Daoy (cell line): ENCODE data around the gene SLC40A1. TPM values are rescaled to one million over a fixed set of nuclear protein-coding genes. Genes with fewer than 3 reads are reported as not detected.
"Not testable (repeated sequence)": the region's sequence is repeated elsewhere in the genome, so short reads cannot be mapped to it uniquely, and the experiment has no call there.

Source experiments
- DNase-seq: peaks from one replicate; pipeline ENCODE4 v3.0.0-alpha.2; 2015; ENCODE audit warnings: low read depth
- total RNA-seq: library from RNA; depleted of rRNA; stranded (reverse); fragments of >200 nt; shearing (Covaris generic); gene quantifications from 2 replicates; pipeline ENCODE4 v1.2.3, GENCODE V29; 2014; rRNA removed

SLC40A1 gene, protein sequence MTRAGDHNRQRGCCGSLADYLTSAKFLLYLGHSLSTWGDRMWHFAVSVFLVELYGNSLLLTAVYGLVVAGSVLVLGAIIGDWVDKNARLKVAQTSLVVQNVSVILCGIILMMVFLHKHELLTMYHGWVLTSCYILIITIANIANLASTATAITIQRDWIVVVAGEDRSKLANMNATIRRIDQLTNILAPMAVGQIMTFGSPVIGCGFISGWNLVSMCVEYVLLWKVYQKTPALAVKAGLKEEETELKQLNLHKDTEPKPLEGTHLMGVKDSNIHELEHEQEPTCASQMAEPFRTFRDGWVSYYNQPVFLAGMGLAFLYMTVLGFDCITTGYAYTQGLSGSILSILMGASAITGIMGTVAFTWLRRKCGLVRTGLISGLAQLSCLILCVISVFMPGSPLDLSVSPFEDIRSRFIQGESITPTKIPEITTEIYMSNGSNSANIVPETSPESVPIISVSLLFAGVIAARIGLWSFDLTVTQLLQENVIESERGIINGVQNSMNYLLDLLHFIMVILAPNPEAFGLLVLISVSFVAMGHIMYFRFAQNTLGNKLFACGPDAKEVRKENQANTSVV
- total RNA-seq, result 2.3 and 5.6 TPM in 2 replicates

DNA sequence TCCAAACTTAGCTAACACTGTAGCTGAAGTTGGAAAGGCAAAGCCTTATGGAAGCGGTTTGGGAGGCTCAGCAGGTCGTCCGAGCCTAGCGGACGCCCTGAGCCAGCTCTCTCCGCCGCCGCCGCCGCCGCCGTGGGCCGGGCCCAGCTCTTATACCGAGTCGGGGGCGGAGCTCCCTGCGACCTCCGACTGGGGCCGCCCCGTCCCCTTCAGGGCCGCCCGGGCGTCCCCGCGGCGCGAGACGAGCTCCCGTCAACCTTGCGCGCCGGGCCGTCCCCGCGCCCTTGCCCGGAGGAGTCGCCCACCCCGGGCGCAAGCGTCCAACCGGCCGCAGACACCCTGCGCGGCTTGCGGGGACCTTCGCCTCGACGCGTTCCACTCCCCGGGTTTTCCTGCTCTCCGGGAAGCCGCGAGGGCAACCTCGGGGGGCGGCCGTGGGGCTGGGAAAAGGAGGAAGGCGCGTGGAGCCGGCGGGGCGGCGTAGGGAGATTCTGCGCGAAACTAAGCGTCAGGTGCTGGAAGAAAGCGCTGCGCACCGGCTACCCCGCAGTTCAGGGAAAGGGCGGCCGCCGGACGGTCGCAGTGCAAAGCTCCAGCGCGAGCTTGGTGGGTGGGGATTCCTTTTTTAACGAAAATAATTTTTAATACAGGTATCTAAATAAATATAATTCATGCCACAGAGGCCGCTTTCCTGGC is at the start of gene SLC40A1:
Gene SLC40A1, minus strand, starts transcription at position 129 of the 696 bp plus-strand sequence. CDS start 326 bp downstream, outside the sequence.
- DNase-seq, result peak; percentile 72

DNA sequence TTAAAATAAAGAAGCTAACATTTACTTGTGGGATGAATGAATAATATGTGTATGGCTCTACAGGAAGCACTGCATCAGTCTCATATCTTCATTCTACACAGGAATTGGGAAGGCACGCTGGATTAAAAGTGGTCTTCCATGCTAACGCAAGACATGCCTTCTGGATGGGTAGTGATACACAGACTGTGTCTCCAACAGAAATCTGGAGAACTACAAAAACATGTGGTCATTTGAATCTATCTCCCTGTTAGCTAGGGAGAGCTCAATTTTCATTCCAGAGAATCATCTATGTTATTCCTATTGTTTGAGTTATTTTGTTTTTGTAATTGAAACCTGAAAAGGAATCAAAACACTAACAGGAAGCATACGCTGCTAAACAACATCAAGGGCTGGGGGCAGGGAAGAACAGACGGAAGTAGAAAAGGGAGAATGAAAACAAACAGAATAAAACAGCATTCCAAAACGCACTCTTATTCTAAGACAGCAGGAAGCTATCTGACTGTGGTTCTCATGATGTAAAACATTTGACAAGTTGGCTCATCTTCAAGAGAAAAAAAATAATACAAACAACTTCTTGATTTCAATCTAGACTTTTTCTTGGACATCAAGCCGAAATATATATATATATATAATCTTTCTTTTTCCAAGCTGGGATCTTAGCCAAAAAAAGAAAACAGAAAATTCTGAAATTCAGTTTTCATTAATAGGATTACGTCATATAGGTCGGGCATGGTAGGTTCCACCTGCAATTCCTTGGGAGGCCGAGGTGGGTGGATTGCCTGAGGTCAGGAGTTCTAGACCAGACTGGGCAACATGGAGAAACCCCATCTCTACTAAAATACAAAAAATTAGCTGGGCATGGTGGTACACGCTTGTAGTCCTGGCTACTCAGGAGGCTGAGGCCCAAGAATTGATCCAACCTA is 49.2 kb upstream of the SLC40A1 start:
- no peak for DNase-seq

DNA sequence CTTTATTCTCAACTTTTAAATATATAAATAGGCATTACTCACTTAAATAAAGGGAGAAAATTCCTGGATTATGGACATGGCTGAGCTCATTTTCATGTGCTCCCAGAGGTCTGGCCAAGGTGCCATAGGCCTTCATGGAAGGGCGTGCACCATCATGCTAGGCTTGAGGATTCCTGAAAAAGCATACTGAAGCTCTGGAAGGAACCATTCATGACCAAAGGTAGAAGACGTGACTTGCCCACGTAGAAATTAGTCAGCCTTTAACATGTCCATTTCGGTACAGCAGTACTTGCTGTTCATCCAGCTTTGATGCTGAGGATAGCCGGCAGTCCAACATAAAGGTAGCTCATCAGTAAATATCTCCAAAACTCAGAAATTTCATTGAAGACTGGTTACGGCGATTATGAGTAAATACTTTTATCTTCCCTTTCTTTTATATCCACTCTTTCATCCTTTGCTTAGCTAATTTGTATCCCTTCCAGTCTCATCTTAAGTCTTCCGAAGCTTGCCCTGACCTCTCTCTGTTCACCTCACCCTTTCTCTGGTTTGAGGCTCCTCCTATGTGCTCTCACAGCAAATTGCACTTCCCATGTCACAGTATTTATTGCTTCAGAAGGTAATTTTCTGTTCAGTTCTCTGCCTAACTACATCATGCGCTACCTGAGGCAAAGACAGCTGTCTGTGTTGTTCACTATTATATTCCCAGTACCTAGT is 48.4 kb upstream of the SLC40A1 start:
- DNase-seq, result no peak

DNA sequence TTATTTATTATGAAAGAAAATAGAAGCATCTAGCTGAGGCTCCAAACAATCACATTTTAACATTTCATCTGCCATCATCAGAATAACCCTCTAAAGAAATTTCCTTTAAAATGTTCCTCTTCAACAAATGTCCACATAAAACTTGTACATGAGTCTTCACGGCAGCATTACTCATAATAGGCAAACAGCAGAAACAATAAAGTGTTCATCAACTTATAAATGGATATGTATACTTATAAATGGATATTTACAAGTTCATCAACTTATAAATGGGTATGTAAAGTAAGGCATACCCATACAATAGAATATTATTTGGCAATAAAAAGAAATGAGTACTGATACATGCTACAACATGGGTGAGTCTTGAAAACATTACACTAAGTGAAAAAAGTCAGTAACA is 47.2 kb upstream of the SLC40A1 start:
- DNase-seq, result no peak

DNA sequence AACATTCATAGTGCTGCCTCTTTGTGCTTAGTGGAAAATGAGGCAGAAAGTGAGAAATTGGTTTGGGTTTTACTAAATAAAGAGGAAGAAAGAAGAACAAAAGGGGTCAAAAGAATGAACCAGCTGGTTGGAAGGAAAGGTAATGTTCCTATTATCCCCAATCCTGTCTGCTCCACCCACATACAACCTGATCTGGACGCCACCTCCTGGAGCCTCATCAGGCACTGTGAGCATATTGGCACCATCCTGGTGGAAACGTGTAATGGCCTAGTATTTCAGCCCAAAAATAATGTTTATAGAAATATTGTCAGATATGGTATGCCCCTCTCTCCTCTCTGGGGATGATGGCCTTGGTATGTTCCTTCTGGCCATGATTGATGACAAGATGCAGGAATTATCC is 45.0 kb upstream of the SLC40A1 start:
- no peak for DNase-seq

DNA sequence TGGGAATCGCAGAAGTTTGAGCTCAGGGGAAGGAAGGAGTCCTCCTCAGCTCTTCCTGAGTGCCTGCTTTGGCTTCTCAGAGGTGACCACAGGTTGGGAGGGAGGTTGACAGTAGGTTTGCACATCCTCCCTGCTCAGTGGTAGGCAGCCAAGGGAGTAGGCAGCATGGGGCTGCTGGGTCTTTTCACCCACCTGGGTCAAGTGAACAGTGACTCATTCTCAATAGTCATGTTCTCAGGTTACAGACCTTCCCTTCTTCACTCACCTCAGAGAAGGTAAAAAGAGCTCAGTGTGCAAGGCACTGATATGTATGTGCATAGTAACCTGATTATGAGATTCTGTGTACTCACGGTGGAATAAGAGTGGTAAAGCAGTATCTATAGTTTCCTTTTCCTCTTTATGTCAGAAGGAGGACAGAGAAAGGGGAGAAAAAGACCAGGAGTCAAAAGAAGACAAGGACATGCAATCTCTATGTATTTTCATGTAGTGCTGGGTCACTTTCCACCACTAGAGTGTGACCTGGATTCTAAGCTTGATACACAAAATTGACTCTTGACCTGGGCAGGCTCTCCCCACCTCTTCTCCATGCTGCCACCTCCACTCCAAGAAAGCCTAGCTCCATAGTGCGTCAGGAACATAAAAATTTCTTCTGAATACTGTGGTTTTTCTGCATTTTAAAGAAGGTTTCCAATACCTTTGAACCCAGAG is 44.2 kb upstream of the SLC40A1 start:
- no peak for DNase-seq

DNA sequence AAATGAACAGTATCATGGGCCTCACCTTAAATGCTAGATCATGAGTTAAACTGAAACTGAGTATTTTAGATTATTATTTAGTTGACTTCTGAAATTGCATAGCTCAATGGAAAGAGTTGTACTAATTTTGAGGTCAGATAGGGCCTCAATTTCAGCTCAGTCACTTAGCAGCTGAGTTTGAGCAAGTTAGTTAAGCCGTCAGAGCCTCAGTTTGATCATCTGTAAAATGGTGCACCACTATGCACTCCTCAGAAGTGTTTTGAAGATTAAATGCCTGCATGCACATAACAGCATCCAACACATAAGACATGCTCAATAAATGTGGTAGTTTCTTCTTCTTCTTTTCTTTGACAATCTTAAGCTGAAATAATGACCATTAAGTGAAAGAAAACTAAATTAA is 42.5 kb upstream of the SLC40A1 start:
- DNase-seq, result no peak

DNA sequence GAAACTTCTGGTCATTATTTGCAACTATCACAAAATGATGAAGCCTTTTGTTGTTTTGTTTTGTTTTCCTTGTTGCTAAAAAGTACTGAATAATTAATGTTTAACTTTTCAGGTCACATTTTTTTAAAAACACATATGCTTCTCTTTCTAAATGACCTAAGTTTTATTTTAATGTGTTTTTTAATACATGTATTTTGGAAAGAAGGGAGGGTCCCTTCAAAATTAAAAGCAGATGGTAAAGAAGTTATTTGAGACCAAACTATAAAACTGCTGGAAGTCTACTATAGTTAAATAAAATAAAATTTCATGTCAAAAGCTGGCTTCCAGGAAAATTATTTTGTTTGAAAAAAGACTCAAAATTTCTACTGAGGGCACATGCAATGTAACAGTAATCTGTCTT is 41.2 kb upstream of the SLC40A1 start:
- no peak for DNase-seq

DNA sequence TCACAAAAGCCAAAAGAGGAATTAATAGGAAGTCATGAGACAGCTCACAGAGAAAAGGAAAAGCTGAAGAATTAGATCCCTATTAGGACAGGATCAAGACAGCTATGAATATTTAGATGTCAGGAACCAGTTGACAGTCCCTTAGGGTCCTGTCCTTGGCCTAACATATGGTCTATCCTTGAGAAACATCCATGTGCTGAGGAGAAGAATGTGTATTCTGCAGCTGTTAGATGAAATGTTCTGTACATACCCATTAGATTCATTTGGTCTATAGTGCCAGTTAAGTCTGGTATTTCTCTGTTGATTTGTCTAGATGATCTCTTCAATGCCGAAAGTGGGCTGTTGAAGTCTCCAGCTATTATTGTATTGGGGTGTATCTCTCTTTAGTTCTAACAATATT is 37.6 kb upstream of the SLC40A1 start:
- no peak for DNase-seq

DNA sequence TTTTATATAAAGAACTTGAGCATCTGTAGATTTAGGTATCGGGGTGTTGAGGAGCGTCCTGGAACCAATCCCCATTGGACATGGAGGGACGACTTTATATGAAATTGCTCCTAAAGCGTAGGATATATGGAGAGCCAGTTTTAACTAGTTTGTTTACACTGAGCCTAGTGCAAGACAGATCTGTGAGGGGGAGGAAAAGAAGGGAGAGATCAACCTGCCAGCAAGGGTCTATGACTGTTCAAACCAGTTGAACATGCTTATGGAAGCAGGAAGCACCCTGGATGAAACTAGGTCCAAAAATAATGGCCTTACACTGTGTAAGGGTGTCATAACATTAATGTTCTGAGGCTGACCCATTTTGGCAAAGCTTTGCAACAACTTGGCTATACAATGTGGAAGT is 34.0 kb upstream of the SLC40A1 start:
- no peak for DNase-seq

DNA sequence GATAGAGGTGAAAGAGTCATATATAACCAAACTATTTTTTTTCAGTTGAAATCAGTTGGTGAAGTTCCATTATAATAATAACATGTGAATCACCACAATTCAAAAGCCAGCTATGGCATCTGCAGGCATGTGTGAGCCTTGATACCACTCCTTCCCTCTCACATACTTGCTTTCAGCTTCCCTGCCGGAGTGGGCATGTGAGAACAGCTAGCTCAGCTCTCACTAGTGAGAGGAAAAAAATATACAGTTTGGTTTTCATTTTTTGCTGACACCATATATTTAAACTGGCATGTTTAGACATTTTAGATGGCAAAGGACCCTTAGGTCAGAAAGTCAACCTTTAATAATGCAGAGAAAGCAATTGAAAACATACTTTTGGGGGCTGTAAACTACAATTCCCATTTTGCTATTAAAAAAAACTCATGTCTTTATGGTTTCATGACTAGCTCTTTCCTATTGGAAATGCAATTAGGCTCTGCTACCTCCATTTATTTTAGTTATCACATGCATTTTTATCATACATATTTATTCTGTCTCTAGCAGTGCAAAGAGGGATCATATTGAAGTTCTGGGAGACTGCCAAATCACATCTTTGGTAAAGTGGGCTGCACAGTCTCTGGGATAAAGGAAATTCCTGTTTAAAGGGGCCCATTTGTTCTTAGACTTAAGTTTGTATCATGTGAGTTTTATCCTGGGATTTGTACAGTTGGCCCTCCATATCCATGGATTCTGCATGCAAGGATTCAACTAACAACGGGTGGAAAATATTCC is 33.2 kb upstream of the SLC40A1 start:
- DNase-seq, result peak; percentile 56

DNA sequence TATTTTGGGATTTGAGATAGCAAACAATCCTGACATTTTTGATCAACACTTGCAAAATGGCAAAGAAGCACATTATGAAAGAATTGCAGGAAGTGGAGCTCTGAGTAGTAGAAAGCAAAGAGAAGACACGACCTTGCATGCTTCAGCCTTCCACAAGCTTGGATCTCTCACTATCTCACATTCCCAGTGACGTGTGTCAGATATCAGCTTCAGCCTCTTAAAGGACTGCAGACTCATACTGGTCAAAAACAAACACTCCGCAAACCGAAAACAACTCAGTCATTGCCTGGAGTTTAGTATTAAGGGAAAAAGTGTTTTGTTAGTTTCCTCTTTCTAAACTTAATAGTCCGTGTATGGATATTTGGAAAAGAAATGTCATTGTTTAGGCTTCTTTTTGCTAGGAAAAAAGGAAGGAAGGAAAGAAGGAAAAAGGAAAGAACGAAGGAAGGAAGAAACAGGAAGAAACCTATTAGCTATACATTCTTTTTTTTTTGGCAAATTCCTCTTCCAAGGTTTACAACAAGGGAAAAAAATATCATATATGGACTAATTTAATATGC is 32.6 kb upstream of the SLC40A1 start:
- DNase-seq, result peak; percentile 72

DNA sequence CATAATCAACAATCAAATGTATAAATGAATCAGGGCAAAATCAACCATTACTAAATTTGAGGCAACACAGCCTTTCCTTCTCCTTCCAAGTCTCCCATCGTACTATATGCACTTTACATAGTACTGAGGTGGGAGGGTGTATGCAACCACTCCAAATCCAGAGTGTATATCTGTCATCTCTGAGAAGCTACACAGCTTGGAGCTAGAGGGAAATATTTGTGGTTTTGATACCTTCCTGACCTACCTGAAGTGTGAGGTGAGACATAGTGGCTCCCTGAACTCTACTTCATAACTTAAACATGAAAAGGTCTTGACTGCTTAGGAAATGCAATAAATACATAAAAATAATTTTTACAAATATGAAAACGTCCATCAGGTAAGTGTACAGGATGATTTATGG is 30.1 kb upstream of the SLC40A1 start:
- DNase-seq, result no peak

DNA sequence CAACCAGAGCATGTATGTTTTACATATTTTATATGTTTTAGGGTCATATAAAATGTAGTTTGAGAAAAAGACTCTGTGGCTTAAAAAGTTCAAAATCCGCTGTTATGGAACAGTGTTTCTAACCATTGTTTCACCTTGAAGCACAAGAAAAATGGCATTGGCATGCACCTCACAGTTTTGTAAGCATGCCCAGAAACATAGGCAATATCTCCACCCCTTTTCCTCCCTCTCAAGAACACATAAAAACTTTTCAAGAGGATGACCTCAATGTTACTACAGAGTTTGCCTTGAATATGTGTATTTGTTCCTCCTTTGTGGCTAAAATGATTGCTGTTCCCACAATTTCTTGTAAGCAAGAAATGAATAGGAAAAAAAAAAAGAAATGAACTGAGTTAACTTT is 29.3 kb upstream of the SLC40A1 start:
- no peak for DNase-seq

DNA sequence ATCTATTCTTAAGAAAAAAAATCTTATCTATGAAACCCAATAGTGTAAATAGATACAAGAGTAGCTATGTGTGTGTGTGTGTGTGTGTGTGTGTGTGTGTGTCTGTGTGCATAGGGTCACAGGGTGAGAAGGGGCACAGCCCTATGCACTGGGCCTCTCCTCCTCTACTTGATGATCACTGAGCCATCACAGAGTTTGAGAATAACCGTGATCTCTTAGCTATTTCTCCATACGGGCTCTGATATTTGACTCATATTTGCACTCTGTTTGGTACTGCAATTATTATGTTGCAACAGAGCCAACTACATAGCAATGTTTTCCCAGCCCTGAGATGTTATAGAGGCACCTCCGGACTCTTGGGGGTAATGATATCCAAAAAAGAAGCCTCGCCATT is 28.8 kb upstream of the SLC40A1 start:
- DNase-seq, result no peak

DNA sequence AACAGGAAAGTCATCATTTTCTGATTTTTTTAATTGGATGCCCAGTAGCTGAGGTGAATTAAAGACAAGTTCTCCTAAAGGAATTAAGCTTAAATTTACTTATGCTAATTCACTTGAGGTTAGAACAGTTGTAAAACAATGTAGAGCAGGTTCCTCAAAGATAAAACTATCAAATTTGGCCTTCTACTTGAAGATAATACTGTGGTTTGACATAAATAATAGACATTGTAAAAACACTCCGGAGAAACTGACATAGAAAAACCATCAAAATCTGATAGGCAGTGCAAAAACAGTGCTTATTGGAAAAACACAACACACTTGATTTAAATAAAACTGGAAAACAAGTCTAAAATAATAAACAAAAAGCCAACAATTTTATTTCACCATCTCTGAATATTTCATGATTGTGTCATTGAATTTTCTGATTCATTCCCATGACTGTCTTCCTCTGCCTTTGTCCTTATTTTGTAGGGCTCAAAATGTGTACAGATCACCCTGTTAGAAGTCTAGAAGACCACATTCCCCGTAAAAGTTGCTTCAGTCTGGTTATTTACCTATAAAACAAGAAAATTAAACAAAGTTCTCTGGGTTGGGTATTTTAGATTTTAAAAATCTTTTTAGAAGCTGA is 28.3 kb upstream of the SLC40A1 start:
- no peak for DNase-seq

DNA sequence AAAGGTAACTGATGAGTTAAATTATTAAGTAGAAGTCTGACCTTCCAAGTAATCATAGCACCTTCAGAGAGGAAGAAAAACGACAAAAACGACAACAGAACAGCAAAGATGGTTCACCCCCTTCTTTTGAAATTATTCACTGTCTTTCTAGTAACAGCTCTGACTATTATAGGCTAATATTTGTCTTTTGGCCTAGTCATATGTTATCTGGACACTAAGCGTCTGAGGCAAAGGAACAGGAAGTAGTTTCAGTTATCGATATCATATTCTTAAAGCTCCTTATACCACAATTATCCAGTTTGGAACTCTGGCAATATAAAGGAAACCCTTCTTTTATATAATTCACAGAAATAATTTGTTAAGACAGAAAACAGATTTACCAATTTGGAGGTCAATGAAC is 27.6 kb upstream of the SLC40A1 start:
- no peak for DNase-seq

DNA sequence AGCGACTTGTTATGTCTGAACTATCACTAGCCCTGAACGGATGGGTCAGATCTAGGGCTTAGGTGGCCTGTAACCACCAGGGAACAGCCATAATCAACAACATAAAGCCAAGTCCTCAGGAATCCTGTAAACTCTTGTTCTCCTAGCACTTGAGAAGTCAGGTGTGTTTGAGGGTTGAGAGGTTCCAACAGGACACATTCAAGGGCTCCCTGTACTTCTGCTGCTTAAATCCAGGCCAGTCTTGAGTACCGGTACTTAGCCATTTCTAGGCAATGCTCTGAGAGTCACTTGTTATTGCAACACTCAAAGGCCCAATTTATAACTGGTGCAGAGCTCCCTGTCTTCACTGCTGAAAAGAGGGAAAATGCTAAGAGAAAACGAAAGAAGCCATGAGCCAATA is 21.6 kb upstream of the SLC40A1 start:
- DNase-seq, result no peak

DNA sequence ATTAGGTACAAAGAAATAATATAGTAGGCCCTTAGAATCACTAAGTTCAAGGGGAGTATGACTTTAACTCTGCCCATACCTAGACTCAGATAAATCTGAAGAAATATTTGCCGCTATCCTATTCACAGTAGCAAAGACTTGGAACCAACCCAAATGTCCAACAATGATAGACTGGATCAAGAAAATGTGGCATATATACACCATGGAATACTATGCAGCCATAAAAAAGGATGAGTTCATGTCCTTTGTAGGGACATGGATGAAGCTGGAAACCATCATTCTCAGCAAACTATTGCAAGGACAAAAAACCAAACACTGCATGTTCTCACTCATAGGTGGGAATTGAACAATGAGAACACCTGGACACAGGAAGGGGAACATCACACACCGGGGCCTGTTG is 21.1 kb upstream of the SLC40A1 start:
- DNase-seq, result not testable (repeated sequence)
